GM15510 (cell line): Measurements from ENCODE around the gene TP73.

Experiments
- POLR2A ChIP-seq: IDR thresholded peaks from 3 replicates; pipeline ENCODE4 v1.6.1; 2011; ENCODE audit warnings: borderline replicate concordance; ENCODE audit not compliant: insufficient read length; ENCODE audit errors: extremely low read depth

Gene TP73

GRCh38 chr1:3733094-3733882, 81.0 kb downstream of the TP73 start:
- no peak for TF ChIP-seq POLR2A

- no peak for TF ChIP-seq POLR2A
These were observed 81.7 kb downstream of the TP73 start for GRCh38 chr1:3733883-3734589.

GRCh38 chr1:3734602-3735001, 82.3 kb downstream of the TP73 start:
- no peak for TF ChIP-seq POLR2A

- no peak for TF ChIP-seq POLR2A
These were observed 82.8 kb downstream of the TP73 start for GRCh38 chr1:3735027-3735681.

GRCh38 chr1:3735688-3736087, 83.4 kb downstream of the TP73 start:
- TF ChIP-seq POLR2A: no peak

- no peak for TF ChIP-seq POLR2A
These were observed 83.8 kb downstream of the TP73 start for GRCh38 chr1:3736131-3736561.

- no peak for TF ChIP-seq POLR2A
These were observed 84.4 kb downstream of the TP73 start for GRCh38 chr1:3736708-3737107.

- no peak for TF ChIP-seq POLR2A
These were observed 86.6 kb downstream of the TP73 start for GRCh38 chr1:3738943-3739342.

GRCh38 chr1:3740042-3740441, 87.7 kb downstream of the TP73 start:
- TF ChIP-seq POLR2A: no peak

GRCh38 chr1:3740752-3741151, 88.4 kb downstream of the TP73 start:
- TF ChIP-seq POLR2A: no peak

- no peak for TF ChIP-seq POLR2A
These were observed 89.5 kb downstream of the TP73 start for GRCh38 chr1:3741566-3742438.

GRCh38 chr1:3742439-3743298, 90.4 kb downstream of the TP73 start:
- TF ChIP-seq POLR2A: no peak

- no peak for TF ChIP-seq POLR2A
These were observed 91.1 kb downstream of the TP73 start for GRCh38 chr1:3743421-3743820.

- TF ChIP-seq POLR2A: no peak
These were observed 91.5 kb downstream of the TP73 start for GRCh38 chr1:3743826-3744225.
